ENCODE data around the gene SLC35E4. TPM values are rescaled to one million over a fixed set of nuclear protein-coding genes. Genes with fewer than 3 reads are reported as not detected.

SLC35E4 gene
- total RNA-seq, 1 experiment from 2014 or later: 5.5 TPM

GRCh38 chr22:30603801-30604200 is 31.8 kb upstream of the SLC35E4 start:
- peaks cover 3% of the 10 kb centered on the region for H3K4me1 ChIP-seq (ENCODE audit: control insufficient read depth, insufficient read depth, low read length)
- intact Hi-C loops (cut with micrococcal nuclease; ENCODE audit: unreplicated experiment): no loop called here
- H3K36me3 ChIP-seq (ENCODE audit: control insufficient read depth, insufficient read depth, low read length): no peaks in the 10 kb centered on the region
- TF ChIP-seq POLR2AphosphoS5 (IDR thresholded peaks at IDR 0.05; ENCODE audit: low read depth, low read length): no peak
- TF ChIP-seq, protein P1, sequence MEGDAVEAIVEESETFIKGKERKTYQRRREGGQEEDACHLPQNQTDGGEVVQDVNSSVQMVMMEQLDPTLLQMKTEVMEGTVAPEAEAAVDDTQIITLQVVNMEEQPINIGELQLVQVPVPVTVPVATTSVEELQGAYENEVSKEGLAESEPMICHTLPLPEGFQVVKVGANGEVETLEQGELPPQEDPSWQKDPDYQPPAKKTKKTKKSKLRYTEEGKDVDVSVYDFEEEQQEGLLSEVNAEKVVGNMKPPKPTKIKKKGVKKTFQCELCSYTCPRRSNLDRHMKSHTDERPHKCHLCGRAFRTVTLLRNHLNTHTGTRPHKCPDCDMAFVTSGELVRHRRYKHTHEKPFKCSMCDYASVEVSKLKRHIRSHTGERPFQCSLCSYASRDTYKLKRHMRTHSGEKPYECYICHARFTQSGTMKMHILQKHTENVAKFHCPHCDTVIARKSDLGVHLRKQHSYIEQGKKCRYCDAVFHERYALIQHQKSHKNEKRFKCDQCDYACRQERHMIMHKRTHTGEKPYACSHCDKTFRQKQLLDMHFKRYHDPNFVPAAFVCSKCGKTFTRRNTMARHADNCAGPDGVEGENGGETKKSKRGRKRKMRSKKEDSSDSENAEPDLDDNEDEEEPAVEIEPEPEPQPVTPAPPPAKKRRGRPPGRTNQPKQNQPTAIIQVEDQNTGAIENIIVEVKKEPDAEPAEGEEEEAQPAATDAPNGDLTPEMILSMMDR (IDR thresholded peaks at IDR 0.05): no peak
- TF ChIP-seq SIN3A (IDR thresholded peaks at IDR 0.05; ENCODE audit: borderline replicate concordance, insufficient read depth, low read depth, low read length): no peak
- TF ChIP-seq TCF7L2 (IDR thresholded peaks at IDR 0.05; ENCODE audit: low read depth, low read length): no peak
- TF ChIP-seq, protein P2, sequence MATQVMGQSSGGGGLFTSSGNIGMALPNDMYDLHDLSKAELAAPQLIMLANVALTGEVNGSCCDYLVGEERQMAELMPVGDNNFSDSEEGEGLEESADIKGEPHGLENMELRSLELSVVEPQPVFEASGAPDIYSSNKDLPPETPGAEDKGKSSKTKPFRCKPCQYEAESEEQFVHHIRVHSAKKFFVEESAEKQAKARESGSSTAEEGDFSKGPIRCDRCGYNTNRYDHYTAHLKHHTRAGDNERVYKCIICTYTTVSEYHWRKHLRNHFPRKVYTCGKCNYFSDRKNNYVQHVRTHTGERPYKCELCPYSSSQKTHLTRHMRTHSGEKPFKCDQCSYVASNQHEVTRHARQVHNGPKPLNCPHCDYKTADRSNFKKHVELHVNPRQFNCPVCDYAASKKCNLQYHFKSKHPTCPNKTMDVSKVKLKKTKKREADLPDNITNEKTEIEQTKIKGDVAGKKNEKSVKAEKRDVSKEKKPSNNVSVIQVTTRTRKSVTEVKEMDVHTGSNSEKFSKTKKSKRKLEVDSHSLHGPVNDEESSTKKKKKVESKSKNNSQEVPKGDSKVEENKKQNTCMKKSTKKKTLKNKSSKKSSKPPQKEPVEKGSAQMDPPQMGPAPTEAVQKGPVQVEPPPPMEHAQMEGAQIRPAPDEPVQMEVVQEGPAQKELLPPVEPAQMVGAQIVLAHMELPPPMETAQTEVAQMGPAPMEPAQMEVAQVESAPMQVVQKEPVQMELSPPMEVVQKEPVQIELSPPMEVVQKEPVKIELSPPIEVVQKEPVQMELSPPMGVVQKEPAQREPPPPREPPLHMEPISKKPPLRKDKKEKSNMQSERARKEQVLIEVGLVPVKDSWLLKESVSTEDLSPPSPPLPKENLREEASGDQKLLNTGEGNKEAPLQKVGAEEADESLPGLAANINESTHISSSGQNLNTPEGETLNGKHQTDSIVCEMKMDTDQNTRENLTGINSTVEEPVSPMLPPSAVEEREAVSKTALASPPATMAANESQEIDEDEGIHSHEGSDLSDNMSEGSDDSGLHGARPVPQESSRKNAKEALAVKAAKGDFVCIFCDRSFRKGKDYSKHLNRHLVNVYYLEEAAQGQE (IDR thresholded peaks at IDR 0.05; ENCODE audit: insufficient read depth in 1 of 2, low read depth in 2 of 2, low read length in 1 of 2): no peak
- CTCF ChIA-PET: interaction anchor here (0.7 kb wide), 1 partner anchor 196 kb away, joined by 3 read pairs; no protein-coding TSS in a partner anchor
- no peaks in the 10 kb centered on the region for H3K27me3 ChIP-seq (ENCODE audit: control insufficient read depth, insufficient read depth, low read length)
- no peak overlapping the region for H3K4me3 ChIP-seq (ENCODE audit: low read depth in 2 of 2, low read length in 2 of 2)
- H3K9me3 ChIP-seq (ENCODE audit: control insufficient read depth, insufficient read depth, low read depth, low read length): no peaks in the 10 kb centered on the region
- in situ Hi-C loops (cut with HindIII; ENCODE audit: low pct_unique_long_range_greater_than_20kb, low sequenced_read_pairs): no loop called here
- DNase-seq (ENCODE audit: low read depth, low spot score) (no peak), ATAC-seq (no peak)
- BruUV-seq (replicated peaks): no TSS peak
- no peak overlapping the region for H3K27ac ChIP-seq (ENCODE audit: low read length)
- POLR2A ChIA-PET: no interaction called here

- intact Hi-C loops (cut with micrococcal nuclease; ENCODE audit: unreplicated experiment) (no loop called here), in situ Hi-C loops (cut with HindIII; ENCODE audit: low pct_unique_long_range_greater_than_20kb, low sequenced_read_pairs) (no loop called here)
- ChIA-PET POLR2A (no interaction called here), CTCF (no interaction called here)
- Histone ChIP-seq H3K36me3 (ENCODE audit: control insufficient read depth, insufficient read depth, low read length) (no peaks in the 10 kb centered on the region), H3K27ac (ENCODE audit: low read length) (no peak overlapping the region), H3K4me1 (ENCODE audit: control insufficient read depth, insufficient read depth, low read length) (peaks cover 3% of the 10 kb centered on the region), H3K27me3 (ENCODE audit: control insufficient read depth, insufficient read depth, low read length) (no peaks in the 10 kb centered on the region), H3K9me3 (ENCODE audit: control insufficient read depth, insufficient read depth, low read depth, low read length) (no peaks in the 10 kb centered on the region), H3K4me3 (ENCODE audit: low read depth in 2 of 2, low read length in 2 of 2) (no peak overlapping the region)
- no TSS peak for BruUV-seq (replicated peaks)
- DNase-seq (ENCODE audit: low read depth, low spot score): no peak
- TF ChIP-seq POLR2AphosphoS5 (IDR thresholded peaks at IDR 0.05; ENCODE audit: low read depth, low read length) (no peak), SIN3A (IDR thresholded peaks at IDR 0.05; ENCODE audit: borderline replicate concordance, insufficient read depth, low read depth, low read length) (no peak), TCF7L2 (IDR thresholded peaks at IDR 0.05; ENCODE audit: low read depth, low read length) (no peak)
- TF ChIP-seq, protein P1 (IDR thresholded peaks at IDR 0.05): no peak
- TF ChIP-seq, protein P2 (IDR thresholded peaks at IDR 0.05; ENCODE audit: insufficient read depth in 1 of 2, low read depth in 2 of 2, low read length in 1 of 2): no peak
- no peak for ATAC-seq
Measured at GRCh38 chr22:30604723-30605122, 30.9 kb upstream of the SLC35E4 start.
